CD4-positive, alpha-beta T cell (primary cell): Measurements from ENCODE around the gene CYTL1. TPM values are rescaled to one million over a fixed set of nuclear protein-coding genes. Genes with fewer than 3 reads are reported as not detected.

ENCODE experiments used
- ATAC-seq: fragments of 200-7000 bp; cut with Tn5 transposase; one replicate; pipeline ENCODE4 v1.10.0; 2022; ENCODE audit warnings: mild to moderate bottlenecking; ENCODE audit not compliant: poor library complexity
- CTCF ChIA-PET: fragments of 350-600 bp; sonication (Branson Sonifier 250); formaldehyde crosslinking; loops from one replicate; lab custom pipeline; 2021; ENCODE audit warnings: antibody characterized with exemption, inconsistent platforms; lab: Charles Lee
- POLR2A ChIA-PET: fragments of 350-600 bp; sonication (Branson Sonifier 250); formaldehyde crosslinking; loops from one replicate; lab custom pipeline; 2021; ENCODE audit warnings: antibody characterized with exemption, inconsistent platforms; lab: Charles Lee
- DNase-seq, 14 experiments: peaks; one replicate each; pipeline ENCODE4 v3.0.0-alpha.2; 2013 to 2020; ENCODE audit warnings: mixed read lengths in 2 of 14
- H3K27ac ChIP-seq, 2 donors: one replicate each; pipeline versions ENCODE4 v1.5.1 to v1.7.0; 2013; ENCODE audit warnings: low read length in 2 of 2, low read depth in 1 of 2, mild to moderate bottlenecking in 1 of 2
- H3K27me3 ChIP-seq, 2 experiments: 1 replicate in 1 of 2; 2 replicates in 1 of 2; pipeline versions ENCODE4 v1.6.1 to v1.7.0; 2013; ENCODE audit warnings: low read length in 2 of 2, control low read depth in 1 of 2, mild to moderate bottlenecking in 1 of 2, moderate library complexity in 1 of 2; ENCODE audit not compliant: insufficient read depth in 2 of 2, control insufficient read depth in 1 of 2
- H3K36me3 ChIP-seq: one replicate; pipeline ENCODE4 v1.6.1; 2013; ENCODE audit warnings: low read length, control low read depth; ENCODE audit not compliant: insufficient read depth
- H3K4me1 ChIP-seq: one replicate; pipeline ENCODE4 v1.6.1; 2013; ENCODE audit warnings: low read length, control low read depth; ENCODE audit not compliant: insufficient read depth
- H3K4me3 ChIP-seq: one replicate; pipeline ENCODE4 v1.5.1; 2013; ENCODE audit warnings: mild to moderate bottlenecking, low read length, moderate library complexity
- H3K9me3 ChIP-seq, 2 experiments: 1 replicate in 1 of 2; 2 replicates in 1 of 2; pipeline versions ENCODE4 v1.6.1 to v1.7.0; 2013; ENCODE audit warnings: low read length in 2 of 2, mild to moderate bottlenecking in 2 of 2, control low read depth in 1 of 2, moderate library complexity in 1 of 2; ENCODE audit not compliant: control insufficient read depth in 1 of 2, insufficient read depth in 1 of 2
- H3K27ac Mint-ChIP-seq: one replicate; pipeline ENCODE4 v1.8.0; 2020; ENCODE audit warnings: mixed read lengths
- H3K27me3 Mint-ChIP-seq: one replicate; pipeline ENCODE4 v1.8.0; 2021; ENCODE audit warnings: mixed read lengths
- H3K36me3 Mint-ChIP-seq: one replicate; pipeline ENCODE4 v1.8.0; 2021; ENCODE audit warnings: low read depth, mixed read lengths
- H3K4me1 Mint-ChIP-seq: one replicate; pipeline ENCODE4 v1.8.0; 2021; ENCODE audit warnings: low read depth, mixed read lengths
- H3K4me3 Mint-ChIP-seq: one replicate; pipeline ENCODE4 v1.8.0; 2020; ENCODE audit warnings: mild to moderate bottlenecking, mixed read lengths
- H3K9me3 Mint-ChIP-seq: one replicate; pipeline ENCODE4 v1.8.0; 2020; ENCODE audit warnings: mixed read lengths
- CTCF ChIP-seq: fragments of 200-600 bp; IDR thresholded peaks from one replicate; pipeline ENCODE4 v1.8.0; 2022; ENCODE audit warnings: antibody characterized with exemption, mild to moderate bottlenecking
- intact Hi-C, 2 experiments: fragments of 100-400 bp; cut with DNase I in 1 of 2; cut with micrococcal nuclease in 1 of 2; formaldehyde crosslinking; loops; one replicate each; pipeline versions ENCODE4 v1.15.1 to v1.9.0; 2023 to 2025; cut with DNase I, micrococcal nuclease
- total RNA-seq, 174 experiments: library from RNA in 2 of 174; stranded (reverse) in 2 of 174; gene quantifications; one replicate each; pipeline ENCODE4 v1.2.3 and lab custom pipeline; 2021 to 2026

Gene CYTL1
- total RNA-seq, 2 experiments from 2014 or later: not detected

GRCh38 chr4:5014007-5014682 lies 5.1 kb downstream of the CYTL1 start:
- Histone ChIP-seq H3K4me1 (peaks cover 2% of the 10 kb centered on the region), H3K27ac (no peak overlapping the region), H3K27me3 (peaks cover 4 to 24% of the 10 kb centered on the region in 2 experiments), H3K36me3 (no peaks in the 10 kb centered on the region), H3K4me3 (no peak overlapping the region), H3K9me3 (peaks cover 0 to under 1% of the 10 kb centered on the region in 2 experiments)
- no peak for TF ChIP-seq CTCF
- no peak for ATAC-seq
- ChIA-PET CTCF (no interaction called here), POLR2A (no interaction called here)
- Mint-ChIP-seq H3K9me3 (no peaks in the 10 kb centered on the region), H3K4me1 (peaks cover 5% of the 10 kb centered on the region), H3K27ac (no peak overlapping the region), H3K27me3 (peaks cover 46% of the 10 kb centered on the region), H3K36me3 (no peaks in the 10 kb centered on the region), H3K4me3 (no peak overlapping the region)
- intact Hi-C loops: no loop called here
- DNase-seq: no peak

- DNase-seq: no peak
- Histone ChIP-seq H3K4me3 (no peak overlapping the region), H3K36me3 (no peaks in the 10 kb centered on the region), H3K9me3 (no peaks in the 10 kb centered on the region), H3K27ac (no peak overlapping the region), H3K27me3 (peaks cover 4 to 12% of the 10 kb centered on the region in 2 experiments), H3K4me1 (no peaks in the 10 kb centered on the region)
- H3K4me3 Mint-ChIP-seq: no peak overlapping the region
- H3K9me3 Mint-ChIP-seq: no peaks in the 10 kb centered on the region
- no peaks in the 10 kb centered on the region for H3K36me3 Mint-ChIP-seq
- ChIA-PET POLR2A (no interaction called here), CTCF (no interaction called here)
- ATAC-seq: no peak
- no peak for TF ChIP-seq CTCF
- peaks cover 40% of the 10 kb centered on the region for H3K27me3 Mint-ChIP-seq
- no peak overlapping the region for H3K27ac Mint-ChIP-seq
- intact Hi-C loops: no loop called here
- no peaks in the 10 kb centered on the region for H3K4me1 Mint-ChIP-seq
These were observed 6.3 kb downstream of the CYTL1 start for GRCh38 chr4:5012958-5013357.

GRCh38 chr4:5012244-5012898 lies 6.9 kb downstream of the CYTL1 start:
- Mint-ChIP-seq H3K4me3 (no peak overlapping the region), H3K27ac (no peak overlapping the region), H3K4me1 (no peaks in the 10 kb centered on the region), H3K36me3 (no peaks in the 10 kb centered on the region), H3K9me3 (no peaks in the 10 kb centered on the region), H3K27me3 (peaks cover 37% of the 10 kb centered on the region)
- CTCF ChIA-PET: no interaction called here
- ATAC-seq (no peak), DNase-seq (no peak)
- TF ChIP-seq CTCF: no peak
- H3K4me3 ChIP-seq: no peak overlapping the region
- peaks cover 4 to 12% of the 10 kb centered on the region in 2 experiments for H3K27me3 ChIP-seq
- H3K36me3 ChIP-seq: no peaks in the 10 kb centered on the region
- intact Hi-C loops: no loop called here
- H3K9me3 ChIP-seq: no peaks in the 10 kb centered on the region
- H3K27ac ChIP-seq: no peak overlapping the region
- POLR2A ChIA-PET: no interaction called here
- H3K4me1 ChIP-seq: no peaks in the 10 kb centered on the region
